PFSK-1 (cell line): Measurements from ENCODE around the gene SLC2A4RG.

ENCODE experiments used
- FOXP2 ChIP-seq: optimal IDR thresholded peaks from 2 replicates; pipeline ENCODE3; 2011; ENCODE audit warnings: borderline replicate concordance, control low read depth, inconsistent platforms; ENCODE audit not compliant: insufficient read depth; ENCODE audit errors: extremely low read length, extremely low read depth
- POLR2AphosphoS5 ChIP-seq: IDR thresholded peaks from 2 replicates; pipeline ENCODE4 v1.6.1; 2012; ENCODE audit warnings: low read depth, mild to moderate bottlenecking, control low read depth, low read length, moderate library complexity
- SIN3A ChIP-seq: IDR thresholded peaks from 2 replicates; pipeline ENCODE4 v1.6.1; 2012; ENCODE audit warnings: mild to moderate bottlenecking, low read length, moderate library complexity, borderline replicate concordance; ENCODE audit not compliant: insufficient read depth
- TAF1 ChIP-seq: IDR thresholded peaks from 2 replicates; pipeline ENCODE4 v1.6.1; 2012; ENCODE audit warnings: low read length, control low read depth, borderline replicate concordance; ENCODE audit not compliant: insufficient read depth
- TF ChIP-seq, protein P1 (sequence below), 2 experiments: IDR thresholded peaks; 2 replicates each; pipeline versions ENCODE4 v1.6.1 to v1.8.0; 2011 to 2012; ENCODE audit warnings: low read depth in 2 of 2, low read length in 2 of 2, control low read depth in 1 of 2, inconsistent platforms in 1 of 2, mild to moderate bottlenecking in 1 of 2, moderate library complexity in 1 of 2; ENCODE audit not compliant: insufficient read depth in 1 of 2

Gene SLC2A4RG

GRCh38 chr20:63711085-63711645 lies 28.4 kb upstream of the SLC2A4RG start:
- TF ChIP-seq POLR2AphosphoS5 (no peak), TAF1 (no peak), FOXP2 (no peak), SIN3A (no peak)
- TF ChIP-seq, protein P1, sequence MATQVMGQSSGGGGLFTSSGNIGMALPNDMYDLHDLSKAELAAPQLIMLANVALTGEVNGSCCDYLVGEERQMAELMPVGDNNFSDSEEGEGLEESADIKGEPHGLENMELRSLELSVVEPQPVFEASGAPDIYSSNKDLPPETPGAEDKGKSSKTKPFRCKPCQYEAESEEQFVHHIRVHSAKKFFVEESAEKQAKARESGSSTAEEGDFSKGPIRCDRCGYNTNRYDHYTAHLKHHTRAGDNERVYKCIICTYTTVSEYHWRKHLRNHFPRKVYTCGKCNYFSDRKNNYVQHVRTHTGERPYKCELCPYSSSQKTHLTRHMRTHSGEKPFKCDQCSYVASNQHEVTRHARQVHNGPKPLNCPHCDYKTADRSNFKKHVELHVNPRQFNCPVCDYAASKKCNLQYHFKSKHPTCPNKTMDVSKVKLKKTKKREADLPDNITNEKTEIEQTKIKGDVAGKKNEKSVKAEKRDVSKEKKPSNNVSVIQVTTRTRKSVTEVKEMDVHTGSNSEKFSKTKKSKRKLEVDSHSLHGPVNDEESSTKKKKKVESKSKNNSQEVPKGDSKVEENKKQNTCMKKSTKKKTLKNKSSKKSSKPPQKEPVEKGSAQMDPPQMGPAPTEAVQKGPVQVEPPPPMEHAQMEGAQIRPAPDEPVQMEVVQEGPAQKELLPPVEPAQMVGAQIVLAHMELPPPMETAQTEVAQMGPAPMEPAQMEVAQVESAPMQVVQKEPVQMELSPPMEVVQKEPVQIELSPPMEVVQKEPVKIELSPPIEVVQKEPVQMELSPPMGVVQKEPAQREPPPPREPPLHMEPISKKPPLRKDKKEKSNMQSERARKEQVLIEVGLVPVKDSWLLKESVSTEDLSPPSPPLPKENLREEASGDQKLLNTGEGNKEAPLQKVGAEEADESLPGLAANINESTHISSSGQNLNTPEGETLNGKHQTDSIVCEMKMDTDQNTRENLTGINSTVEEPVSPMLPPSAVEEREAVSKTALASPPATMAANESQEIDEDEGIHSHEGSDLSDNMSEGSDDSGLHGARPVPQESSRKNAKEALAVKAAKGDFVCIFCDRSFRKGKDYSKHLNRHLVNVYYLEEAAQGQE (IDR thresholded peaks at IDR 0.05; ENCODE audit: insufficient read depth in 1 of 2, low read depth in 2 of 2, low read length in 2 of 2) = no peak

GRCh38 chr20:63712191-63712590 lies 27.4 kb upstream of the SLC2A4RG start:
- TF ChIP-seq POLR2AphosphoS5 (no peak), FOXP2 (no peak), SIN3A (no peak), TAF1 (no peak)
- TF ChIP-seq, protein P1 (IDR thresholded peaks at IDR 0.05; ENCODE audit: insufficient read depth in 1 of 2, low read depth in 2 of 2, low read length in 2 of 2) = no peak

DNA sequence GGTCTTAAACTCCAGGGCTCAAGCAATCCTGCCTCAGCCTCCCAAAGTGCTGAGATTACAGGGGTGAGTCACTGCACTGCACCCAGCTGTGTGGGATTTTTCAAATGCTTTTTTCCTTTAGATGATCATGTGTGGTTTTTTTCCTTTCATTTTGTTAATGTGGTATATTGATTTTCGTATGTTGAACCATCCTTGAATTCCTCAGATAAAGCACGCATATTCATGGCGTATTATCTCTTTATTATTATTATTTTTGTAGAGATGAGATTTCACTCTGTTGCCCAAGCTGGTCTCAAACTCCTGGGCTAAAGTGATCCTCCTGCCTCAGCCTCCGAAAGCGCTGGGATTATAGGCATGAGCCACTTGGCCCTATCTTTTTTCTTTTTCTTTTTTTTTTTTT lies 24.7 kb upstream of the SLC2A4RG start:
- TF ChIP-seq POLR2AphosphoS5 (no peak), TAF1 (no peak), FOXP2 (no peak), SIN3A (no peak)
- TF ChIP-seq, protein P1 (IDR thresholded peaks at IDR 0.05; ENCODE audit: insufficient read depth in 1 of 2, low read depth in 2 of 2, low read length in 2 of 2) = no peak

DNA sequence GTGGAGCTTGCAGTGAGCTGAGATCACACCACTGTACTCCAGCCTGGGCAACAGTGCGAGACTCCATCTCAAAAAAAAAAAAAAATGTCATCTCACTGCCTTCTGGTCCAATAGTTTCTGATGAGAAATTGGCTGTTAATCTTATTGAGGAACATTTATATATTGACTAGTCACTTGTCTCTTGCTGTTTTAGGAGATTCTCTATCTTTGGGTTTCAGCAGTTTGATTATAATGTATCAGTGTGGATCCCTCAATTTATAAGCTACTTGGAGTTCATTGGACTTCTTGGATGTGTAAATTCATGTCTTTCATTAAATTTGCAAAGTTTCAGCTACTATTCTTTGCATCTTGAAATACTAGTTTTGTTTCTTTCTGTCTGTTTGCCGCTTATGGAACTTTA lies 20.6 kb upstream of the SLC2A4RG start:
- TF ChIP-seq SIN3A (no peak), FOXP2 (no peak), POLR2AphosphoS5 (no peak), TAF1 (no peak)
- TF ChIP-seq, protein P1 (IDR thresholded peaks at IDR 0.05; ENCODE audit: insufficient read depth in 1 of 2, low read depth in 2 of 2, low read length in 2 of 2) = no peak

DNA sequence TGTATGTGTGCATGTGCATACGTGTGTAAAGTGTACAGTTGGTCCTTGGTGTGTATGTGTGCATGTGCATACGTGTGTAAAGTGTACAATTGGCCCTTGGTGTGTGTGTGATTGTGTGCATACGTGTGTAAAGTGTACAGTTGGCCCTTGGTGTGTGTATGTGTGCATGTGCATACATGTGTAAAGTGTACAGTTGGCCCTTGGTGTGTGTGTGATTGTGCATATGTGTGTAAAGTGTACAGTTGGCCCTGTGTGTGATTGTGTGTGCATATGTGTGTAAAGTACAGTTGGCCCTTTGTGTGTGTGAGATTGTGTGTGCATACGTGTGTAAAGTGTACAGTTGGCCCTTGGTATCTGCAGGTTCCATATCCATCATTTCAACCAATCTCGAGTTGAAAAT lies 8.2 kb upstream of the SLC2A4RG start:
- TF ChIP-seq SIN3A = no peak
- TF ChIP-seq POLR2AphosphoS5 = no peak
- TF ChIP-seq FOXP2 = no peak
- no peak for TF ChIP-seq TAF1
- TF ChIP-seq, protein P1 (IDR thresholded peaks at IDR 0.05; ENCODE audit: insufficient read depth in 1 of 2, low read depth in 2 of 2, low read length in 2 of 2) = no peak
